Measurements from ENCODE around the gene DIPK1C. TPM values are rescaled to one million over a fixed set of nuclear protein-coding genes. Genes with fewer than 3 reads are reported as not detected.

Gene DIPK1C
- total RNA-seq, 1 donor from 2014 or later = not detected

DNA sequence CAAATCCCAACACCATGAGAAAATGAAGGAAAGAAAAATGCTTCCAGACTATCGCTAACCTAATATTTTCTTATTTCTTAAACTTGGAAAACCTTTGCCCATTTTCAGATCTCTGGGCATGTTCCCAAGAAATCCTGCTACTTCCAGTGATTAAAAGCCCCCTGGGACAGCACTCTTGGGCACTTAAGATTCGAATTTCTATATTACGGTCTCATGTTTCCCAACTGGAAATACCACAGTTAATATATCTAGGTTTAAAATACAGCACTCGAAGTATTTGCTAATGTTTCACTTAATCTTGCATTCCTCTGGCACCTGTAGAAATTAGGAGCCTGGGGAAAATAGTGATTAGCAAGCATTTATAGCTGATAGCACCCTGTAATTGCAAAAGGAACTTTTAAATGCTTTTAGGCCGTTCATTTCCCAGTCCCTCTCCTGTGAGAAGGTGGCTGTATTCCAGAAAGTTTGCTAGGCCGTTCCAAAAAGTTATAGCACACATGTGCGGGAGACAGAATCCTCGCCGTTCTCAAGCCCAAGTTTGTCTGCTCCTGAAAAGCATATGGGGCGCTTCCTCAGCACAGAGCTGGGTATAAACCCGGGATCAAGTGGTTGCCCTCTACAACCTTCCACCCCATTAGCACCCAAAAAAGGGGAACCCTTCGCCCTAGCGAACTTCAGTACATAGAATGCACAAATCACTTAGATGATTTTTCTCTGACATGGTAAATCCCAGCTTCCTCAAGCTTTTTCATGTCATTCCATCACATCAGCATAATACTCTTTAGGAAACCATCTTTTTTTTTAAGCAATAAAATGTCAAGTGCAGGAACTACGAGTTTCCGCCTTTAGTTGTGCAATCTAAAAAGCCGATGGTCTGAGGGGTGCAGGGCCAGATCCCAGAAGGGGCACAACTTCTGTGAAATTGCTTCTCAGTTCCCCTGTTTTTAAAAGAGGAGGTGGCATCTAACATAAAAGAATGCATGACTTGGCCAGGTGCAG lies 60.6 kb downstream of the DIPK1C start:
- TF ChIP-seq, protein P1, sequence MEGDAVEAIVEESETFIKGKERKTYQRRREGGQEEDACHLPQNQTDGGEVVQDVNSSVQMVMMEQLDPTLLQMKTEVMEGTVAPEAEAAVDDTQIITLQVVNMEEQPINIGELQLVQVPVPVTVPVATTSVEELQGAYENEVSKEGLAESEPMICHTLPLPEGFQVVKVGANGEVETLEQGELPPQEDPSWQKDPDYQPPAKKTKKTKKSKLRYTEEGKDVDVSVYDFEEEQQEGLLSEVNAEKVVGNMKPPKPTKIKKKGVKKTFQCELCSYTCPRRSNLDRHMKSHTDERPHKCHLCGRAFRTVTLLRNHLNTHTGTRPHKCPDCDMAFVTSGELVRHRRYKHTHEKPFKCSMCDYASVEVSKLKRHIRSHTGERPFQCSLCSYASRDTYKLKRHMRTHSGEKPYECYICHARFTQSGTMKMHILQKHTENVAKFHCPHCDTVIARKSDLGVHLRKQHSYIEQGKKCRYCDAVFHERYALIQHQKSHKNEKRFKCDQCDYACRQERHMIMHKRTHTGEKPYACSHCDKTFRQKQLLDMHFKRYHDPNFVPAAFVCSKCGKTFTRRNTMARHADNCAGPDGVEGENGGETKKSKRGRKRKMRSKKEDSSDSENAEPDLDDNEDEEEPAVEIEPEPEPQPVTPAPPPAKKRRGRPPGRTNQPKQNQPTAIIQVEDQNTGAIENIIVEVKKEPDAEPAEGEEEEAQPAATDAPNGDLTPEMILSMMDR (conservative IDR thresholded peaks at IDR 0.05; ENCODE audit: low read depth, low read length) = no peak
- no peak overlapping the region for H3K4me3 ChIP-seq (ENCODE audit: low read depth, low read length)
- DNase-seq (ENCODE audit: low read depth) = no peak

DNA sequence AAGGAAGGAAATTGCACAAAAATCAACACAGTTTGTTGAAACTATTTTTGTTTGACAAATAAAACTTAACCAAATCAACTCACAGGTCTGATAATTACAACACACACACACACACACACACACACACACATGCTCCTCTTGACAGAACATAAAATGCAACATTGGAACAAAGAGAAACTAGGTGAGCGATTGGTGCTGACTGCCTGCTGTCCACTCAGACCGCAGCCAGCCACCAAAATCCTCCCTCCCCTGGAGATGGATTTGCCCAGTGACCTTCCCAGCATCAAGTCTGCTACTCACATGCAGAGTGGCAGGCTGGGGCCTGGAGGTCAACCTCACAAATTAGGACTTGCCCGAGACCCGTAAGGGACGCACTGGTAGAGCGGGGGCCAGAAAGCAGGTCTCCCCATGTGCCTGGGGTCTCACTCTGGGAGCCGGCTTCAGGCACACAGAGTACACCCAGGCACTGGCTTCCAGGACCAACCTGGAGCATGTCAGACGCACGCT lies 61.4 kb downstream of the DIPK1C start:
- TF ChIP-seq, protein P1 (conservative IDR thresholded peaks at IDR 0.05; ENCODE audit: low read depth, low read length) = no peak
- no peak for DNase-seq (ENCODE audit: low read depth)
- H3K4me3 ChIP-seq (ENCODE audit: low read depth, low read length) = no peak overlapping the region

DNA sequence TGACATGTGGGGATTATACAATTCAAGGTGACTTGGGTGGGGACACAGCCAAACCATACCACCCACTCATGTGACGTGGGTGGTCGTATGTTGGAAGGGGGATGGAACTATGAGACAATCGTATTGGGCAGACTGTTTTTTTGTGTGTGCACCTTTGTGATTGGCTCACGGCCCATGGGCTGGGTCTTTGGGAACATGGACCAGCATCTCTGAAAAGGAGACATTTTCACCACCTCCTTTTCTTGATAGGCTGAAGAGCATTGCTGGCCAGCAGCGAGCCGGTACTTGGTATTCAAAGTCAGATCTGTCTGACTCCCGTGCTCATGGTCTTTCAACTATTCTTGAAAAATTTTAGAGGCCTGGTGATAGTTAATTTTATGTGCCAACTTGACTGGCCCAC lies 62.1 kb downstream of the DIPK1C start:
- H3K4me3 ChIP-seq (ENCODE audit: low read depth, low read length) = no peak overlapping the region
- DNase-seq (ENCODE audit: low read depth) = no peak
- TF ChIP-seq, protein P1 (conservative IDR thresholded peaks at IDR 0.05; ENCODE audit: low read depth, low read length) = no peak

DNA sequence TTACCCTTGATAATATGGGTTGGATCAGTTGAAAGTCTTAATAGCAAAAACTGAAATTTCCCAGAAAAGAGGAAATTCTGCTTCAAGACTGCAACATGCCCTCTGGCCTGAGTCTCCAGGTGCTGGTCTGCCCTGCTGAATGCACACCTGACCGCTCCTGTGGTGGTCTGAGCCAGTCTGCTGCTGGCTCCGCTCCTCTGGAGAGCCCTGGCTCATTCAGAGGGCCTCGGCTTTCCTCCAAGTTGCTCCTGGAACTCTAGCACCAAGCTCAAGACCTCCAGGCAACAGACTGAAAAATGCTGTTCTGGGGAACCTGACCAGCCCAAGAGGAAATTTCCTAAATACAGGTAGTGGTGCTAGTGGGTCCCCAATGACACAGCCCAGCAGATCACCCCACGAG lies 64.8 kb downstream of the DIPK1C start:
- TF ChIP-seq, protein P1 (conservative IDR thresholded peaks at IDR 0.05; ENCODE audit: low read depth, low read length) = no peak
- DNase-seq (ENCODE audit: low read depth) = no peak
- no peak overlapping the region for H3K4me3 ChIP-seq (ENCODE audit: low read depth, low read length)

DNA sequence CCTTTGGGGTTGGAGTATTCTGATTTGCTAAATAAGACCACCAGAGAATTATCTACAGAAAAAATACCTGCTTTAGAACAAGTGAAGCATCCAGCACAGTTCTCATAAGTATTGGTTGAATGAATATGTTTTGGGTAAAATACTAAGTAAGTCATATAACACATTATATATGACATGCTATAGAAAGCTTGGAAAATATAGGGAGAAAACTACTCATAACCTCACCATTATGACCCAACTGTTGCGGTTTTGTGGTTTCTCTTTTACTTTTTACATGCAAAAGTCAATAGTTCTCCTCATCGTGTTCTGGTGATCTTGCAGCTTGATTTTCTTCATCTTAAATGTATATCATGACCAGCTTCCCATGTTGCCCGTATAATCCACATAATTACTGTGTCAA lies 66.2 kb downstream of the DIPK1C start:
- H3K4me3 ChIP-seq (ENCODE audit: low read depth, low read length) = no peak overlapping the region
- TF ChIP-seq, protein P1 (conservative IDR thresholded peaks at IDR 0.05; ENCODE audit: low read depth, low read length) = no peak
- DNase-seq (ENCODE audit: low read depth) = no peak

DNA sequence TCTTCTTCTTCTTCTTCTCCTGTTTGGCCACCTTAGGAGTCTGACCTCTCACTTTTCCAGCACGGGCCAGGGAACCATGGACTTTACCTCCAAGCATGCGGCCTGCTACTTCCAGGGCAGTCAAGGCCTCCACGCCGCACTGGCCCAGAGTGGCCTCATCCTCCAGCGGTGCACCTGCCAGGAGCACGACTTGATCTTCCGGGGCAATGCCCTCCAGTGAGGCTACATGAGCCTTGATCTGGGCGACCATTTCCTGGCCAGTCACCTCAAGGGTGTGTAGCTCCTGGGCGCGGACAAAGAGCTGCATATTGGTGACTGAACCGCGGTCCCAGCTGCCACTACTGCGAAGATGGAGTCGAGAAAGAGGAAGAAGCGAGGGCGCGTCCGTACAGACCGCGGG lies 67.1 kb downstream of the DIPK1C start:
- H3K4me3 ChIP-seq (ENCODE audit: low read depth, low read length) = no peak overlapping the region
- TF ChIP-seq, protein P1 (conservative IDR thresholded peaks at IDR 0.05; ENCODE audit: low read depth, low read length) = no peak
- DNase-seq (ENCODE audit: low read depth) = no peak

All from epithelial cell of proximal tubule (primary cell).